GM23338 (cell line): Measurements from ENCODE around the gene FNDC3B. TPM values are rescaled to one million over a fixed set of nuclear protein-coding genes. Genes with fewer than 3 reads are reported as not detected.

Source experiments
- ATAC-seq: fragments of 200-7000 bp; cut with Tn5 transposase; 3 replicates; pipeline ENCODE4 v1.9.1; 2020
- DNase-seq: peaks from one replicate; pipeline ENCODE4 v3.0.0-alpha.2; 2015; ENCODE audit warnings: low spot score
- H2AFZ ChIP-seq: fragments of 200-600 bp; sonication (generic); 2 replicates; pipeline ENCODE4 v1.8.0; 2016; ENCODE audit warnings: antibody characterized with exemption, mild to moderate bottlenecking, moderate library complexity
- H3F3A ChIP-seq: fragments of 200-600 bp; sonication (generic); replicated peaks from 2 replicates; pipeline ENCODE4 v1.8.0; 2017; ENCODE audit warnings: antibody characterized with exemption, mixed run types, low read depth
- H3K27ac ChIP-seq: fragments of 200-600 bp; sonication (generic); 2 replicates; pipeline ENCODE4 v1.6.1; 2016; ENCODE audit warnings: low read depth
- H3K27me3 ChIP-seq: fragments of 200-600 bp; sonication (generic); 2 replicates; pipeline ENCODE4 v1.8.0; 2016; ENCODE audit warnings: mild to moderate bottlenecking, mixed run types, moderate library complexity; ENCODE audit not compliant: insufficient read depth
- H3K36me3 ChIP-seq: fragments of 200-600 bp; sonication (generic); 2 replicates; pipeline ENCODE4 v1.8.0; 2016; ENCODE audit warnings: mild to moderate bottlenecking; ENCODE audit not compliant: insufficient read depth
- H3K4me1 ChIP-seq: fragments of 200-600 bp; sonication (generic); 2 replicates; pipeline ENCODE4 v1.8.0; 2016; ENCODE audit warnings: mild to moderate bottlenecking, moderate library complexity; ENCODE audit not compliant: insufficient read depth
- H3K4me2 ChIP-seq: fragments of 200-600 bp; sonication (generic); 2 replicates; pipeline ENCODE4 v1.7.1; 2017; ENCODE audit warnings: mixed run types
- H3K4me3 ChIP-seq: fragments of 200-600 bp; sonication (generic); 2 replicates; pipeline ENCODE4 v1.6.1; 2016; ENCODE audit warnings: mixed run types
- H3K79me2 ChIP-seq: fragments of 200-600 bp; sonication (generic); replicated peaks from 2 replicates; pipeline ENCODE4 v1.8.0; 2017; ENCODE audit warnings: mild to moderate bottlenecking; ENCODE audit not compliant: insufficient read depth
- H3K9me2 ChIP-seq: fragments of 200-600 bp; sonication (generic); 2 replicates; pipeline ENCODE4 v1.8.0; 2017; ENCODE audit not compliant: insufficient read depth
- H4K20me1 ChIP-seq: fragments of 200-600 bp; sonication (generic); replicated peaks from 2 replicates; pipeline ENCODE4 v1.8.0; 2017; ENCODE audit warnings: mild to moderate bottlenecking; ENCODE audit not compliant: insufficient read depth
- H3K27ac Mint-ChIP-seq: 2 replicates; pipeline ENCODE4 v1.8.0; 2020; ENCODE audit warnings: inconsistent platforms, mild to moderate bottlenecking, moderate library complexity, mixed read lengths
- H3K27me3 Mint-ChIP-seq: 3 replicates; pipeline ENCODE4 v1.8.0; 2022; ENCODE audit warnings: low read depth, mild to moderate bottlenecking, moderate library complexity, mixed read lengths, inconsistent platforms; ENCODE audit not compliant: insufficient read depth, poor library complexity
- H3K36me3 Mint-ChIP-seq: 3 replicates; pipeline ENCODE4 v1.8.0; 2021; ENCODE audit warnings: low read depth, mild to moderate bottlenecking, inconsistent platforms, moderate library complexity, mixed read lengths
- H3K4me1 Mint-ChIP-seq: 3 replicates; pipeline ENCODE4 v1.8.0; 2020; ENCODE audit warnings: mild to moderate bottlenecking, inconsistent platforms, mixed read lengths
- H3K4me3 Mint-ChIP-seq: 3 replicates; pipeline ENCODE4 v1.8.0; 2021; ENCODE audit warnings: moderate library complexity, mild to moderate bottlenecking, inconsistent platforms, mixed read lengths
- H3K9me3 Mint-ChIP-seq: 3 replicates; pipeline ENCODE4 v1.8.0; 2020; ENCODE audit warnings: moderate library complexity, mild to moderate bottlenecking, inconsistent platforms, mixed read lengths
- EZH2phosphoT487 ChIP-seq: fragments of 200-600 bp; sonication (generic); IDR thresholded peaks from one replicate; pipeline ENCODE4 v1.8.1; 2018; ENCODE audit warnings: antibody characterized with exemption; ENCODE audit not compliant: unreplicated experiment
- polyA plus RNA-seq: library from polyadenylated mRNA; unstranded; fragments of >200 nt; fragmentation: Nextera tagmentation; extraction: Ambion mirVana; gene quantifications from 2 replicates; pipeline ENCODE4 v1.2.1, GENCODE V29; 2016
- total RNA-seq: library from RNA; depleted of rRNA; stranded (reverse); fragments of >200 nt; shearing (Covaris generic); gene quantifications from 2 replicates; pipeline ENCODE4 v1.2.3, GENCODE V29; 2014
- TF ChIP-seq, protein P1 (sequence below): IDR thresholded peaks from one replicate; pipeline ENCODE4 v1.6.1; 2018; ENCODE audit warnings: antibody characterized with exemption; ENCODE audit not compliant: unreplicated experiment
- TF ChIP-seq, protein P2 (sequence below): fragments of 250-450 bp; sonication (Bioruptor Pico); IDR thresholded peaks from 2 replicates; pipeline ENCODE4 v1.5.0; 2020; ENCODE audit warnings: mild to moderate bottlenecking, moderate library complexity

FNDC3B gene
- total and polyA plus RNA-seq, 2 experiments from 2014 or later: 19.1 to 55.4 TPM

DNA sequence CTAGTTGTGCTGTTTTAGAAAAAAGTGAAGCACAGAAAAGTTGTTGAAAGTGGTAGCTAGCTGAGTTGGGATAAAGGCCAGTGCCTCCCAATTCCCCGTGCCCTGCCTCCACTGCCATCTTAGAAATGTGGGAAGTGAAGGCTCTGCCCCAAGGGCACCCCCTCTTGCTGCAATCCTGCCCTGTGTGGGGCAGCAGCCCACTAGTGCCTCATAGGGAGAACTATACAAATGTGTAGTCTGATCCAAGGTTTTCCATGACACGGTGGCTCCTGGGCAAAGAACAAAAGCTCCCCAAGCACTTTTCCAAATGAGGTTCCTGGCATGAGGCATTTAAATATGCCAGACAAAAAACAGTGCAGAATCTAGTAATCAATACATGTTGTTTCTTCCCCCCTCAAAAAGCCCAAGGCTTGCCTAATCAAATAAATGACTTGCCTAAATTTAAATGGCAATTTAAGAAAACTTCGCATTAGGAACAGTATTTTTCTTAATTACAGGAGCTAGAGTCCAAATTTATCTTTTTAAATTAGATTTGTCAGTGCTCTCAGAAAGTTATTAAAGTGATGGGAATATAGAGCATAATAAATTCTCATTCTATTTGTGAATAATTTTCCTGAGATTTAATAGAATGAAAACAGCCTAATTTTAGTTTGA is 325.1 kb downstream of the FNDC3B start (continued):
- TF ChIP-seq, protein P1, sequence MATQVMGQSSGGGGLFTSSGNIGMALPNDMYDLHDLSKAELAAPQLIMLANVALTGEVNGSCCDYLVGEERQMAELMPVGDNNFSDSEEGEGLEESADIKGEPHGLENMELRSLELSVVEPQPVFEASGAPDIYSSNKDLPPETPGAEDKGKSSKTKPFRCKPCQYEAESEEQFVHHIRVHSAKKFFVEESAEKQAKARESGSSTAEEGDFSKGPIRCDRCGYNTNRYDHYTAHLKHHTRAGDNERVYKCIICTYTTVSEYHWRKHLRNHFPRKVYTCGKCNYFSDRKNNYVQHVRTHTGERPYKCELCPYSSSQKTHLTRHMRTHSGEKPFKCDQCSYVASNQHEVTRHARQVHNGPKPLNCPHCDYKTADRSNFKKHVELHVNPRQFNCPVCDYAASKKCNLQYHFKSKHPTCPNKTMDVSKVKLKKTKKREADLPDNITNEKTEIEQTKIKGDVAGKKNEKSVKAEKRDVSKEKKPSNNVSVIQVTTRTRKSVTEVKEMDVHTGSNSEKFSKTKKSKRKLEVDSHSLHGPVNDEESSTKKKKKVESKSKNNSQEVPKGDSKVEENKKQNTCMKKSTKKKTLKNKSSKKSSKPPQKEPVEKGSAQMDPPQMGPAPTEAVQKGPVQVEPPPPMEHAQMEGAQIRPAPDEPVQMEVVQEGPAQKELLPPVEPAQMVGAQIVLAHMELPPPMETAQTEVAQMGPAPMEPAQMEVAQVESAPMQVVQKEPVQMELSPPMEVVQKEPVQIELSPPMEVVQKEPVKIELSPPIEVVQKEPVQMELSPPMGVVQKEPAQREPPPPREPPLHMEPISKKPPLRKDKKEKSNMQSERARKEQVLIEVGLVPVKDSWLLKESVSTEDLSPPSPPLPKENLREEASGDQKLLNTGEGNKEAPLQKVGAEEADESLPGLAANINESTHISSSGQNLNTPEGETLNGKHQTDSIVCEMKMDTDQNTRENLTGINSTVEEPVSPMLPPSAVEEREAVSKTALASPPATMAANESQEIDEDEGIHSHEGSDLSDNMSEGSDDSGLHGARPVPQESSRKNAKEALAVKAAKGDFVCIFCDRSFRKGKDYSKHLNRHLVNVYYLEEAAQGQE: no peak

DNA sequence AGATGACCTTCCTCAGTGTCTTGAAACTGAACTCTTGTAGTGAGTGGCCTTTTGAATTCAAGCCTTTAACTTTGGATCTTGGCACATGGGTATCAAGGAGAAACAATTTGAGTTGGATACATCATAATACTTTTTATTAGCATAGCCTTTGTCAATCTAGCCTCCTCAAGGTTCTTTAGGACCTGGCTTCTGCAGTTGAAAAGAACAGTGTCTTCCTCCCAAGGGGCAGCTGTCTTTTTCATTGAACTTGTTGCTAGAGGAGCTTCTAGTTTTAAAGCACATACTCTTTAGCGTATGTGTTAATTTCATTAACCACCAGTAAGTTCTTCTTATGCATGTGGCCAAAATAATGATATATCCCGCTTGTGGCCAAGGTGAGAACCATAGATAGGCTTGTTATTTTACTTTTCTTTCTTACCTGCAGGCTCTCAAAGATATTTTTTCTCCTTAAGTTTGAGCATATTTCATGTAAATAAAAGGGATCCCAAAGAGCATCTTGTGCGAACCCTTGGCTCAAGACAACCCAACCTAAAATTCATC is 325.7 kb downstream of the FNDC3B start:
- peaks cover 25% of the 10 kb centered on the region for H3K36me3 Mint-ChIP-seq
- peaks cover 1% of the 10 kb centered on the region for H3K27me3 Mint-ChIP-seq
- H3K9me2 ChIP-seq: no peaks in the 10 kb centered on the region
- no peaks in the 10 kb centered on the region for H4K20me1 ChIP-seq
- H3K4me3 Mint-ChIP-seq: no peak overlapping the region
- H3K36me3 ChIP-seq: no peaks in the 10 kb centered on the region
- no peak overlapping the region for H3K27ac ChIP-seq
- DNase-seq (peak; percentile 5), ATAC-seq (peak; percentile 58)
- TF ChIP-seq, protein P2, sequence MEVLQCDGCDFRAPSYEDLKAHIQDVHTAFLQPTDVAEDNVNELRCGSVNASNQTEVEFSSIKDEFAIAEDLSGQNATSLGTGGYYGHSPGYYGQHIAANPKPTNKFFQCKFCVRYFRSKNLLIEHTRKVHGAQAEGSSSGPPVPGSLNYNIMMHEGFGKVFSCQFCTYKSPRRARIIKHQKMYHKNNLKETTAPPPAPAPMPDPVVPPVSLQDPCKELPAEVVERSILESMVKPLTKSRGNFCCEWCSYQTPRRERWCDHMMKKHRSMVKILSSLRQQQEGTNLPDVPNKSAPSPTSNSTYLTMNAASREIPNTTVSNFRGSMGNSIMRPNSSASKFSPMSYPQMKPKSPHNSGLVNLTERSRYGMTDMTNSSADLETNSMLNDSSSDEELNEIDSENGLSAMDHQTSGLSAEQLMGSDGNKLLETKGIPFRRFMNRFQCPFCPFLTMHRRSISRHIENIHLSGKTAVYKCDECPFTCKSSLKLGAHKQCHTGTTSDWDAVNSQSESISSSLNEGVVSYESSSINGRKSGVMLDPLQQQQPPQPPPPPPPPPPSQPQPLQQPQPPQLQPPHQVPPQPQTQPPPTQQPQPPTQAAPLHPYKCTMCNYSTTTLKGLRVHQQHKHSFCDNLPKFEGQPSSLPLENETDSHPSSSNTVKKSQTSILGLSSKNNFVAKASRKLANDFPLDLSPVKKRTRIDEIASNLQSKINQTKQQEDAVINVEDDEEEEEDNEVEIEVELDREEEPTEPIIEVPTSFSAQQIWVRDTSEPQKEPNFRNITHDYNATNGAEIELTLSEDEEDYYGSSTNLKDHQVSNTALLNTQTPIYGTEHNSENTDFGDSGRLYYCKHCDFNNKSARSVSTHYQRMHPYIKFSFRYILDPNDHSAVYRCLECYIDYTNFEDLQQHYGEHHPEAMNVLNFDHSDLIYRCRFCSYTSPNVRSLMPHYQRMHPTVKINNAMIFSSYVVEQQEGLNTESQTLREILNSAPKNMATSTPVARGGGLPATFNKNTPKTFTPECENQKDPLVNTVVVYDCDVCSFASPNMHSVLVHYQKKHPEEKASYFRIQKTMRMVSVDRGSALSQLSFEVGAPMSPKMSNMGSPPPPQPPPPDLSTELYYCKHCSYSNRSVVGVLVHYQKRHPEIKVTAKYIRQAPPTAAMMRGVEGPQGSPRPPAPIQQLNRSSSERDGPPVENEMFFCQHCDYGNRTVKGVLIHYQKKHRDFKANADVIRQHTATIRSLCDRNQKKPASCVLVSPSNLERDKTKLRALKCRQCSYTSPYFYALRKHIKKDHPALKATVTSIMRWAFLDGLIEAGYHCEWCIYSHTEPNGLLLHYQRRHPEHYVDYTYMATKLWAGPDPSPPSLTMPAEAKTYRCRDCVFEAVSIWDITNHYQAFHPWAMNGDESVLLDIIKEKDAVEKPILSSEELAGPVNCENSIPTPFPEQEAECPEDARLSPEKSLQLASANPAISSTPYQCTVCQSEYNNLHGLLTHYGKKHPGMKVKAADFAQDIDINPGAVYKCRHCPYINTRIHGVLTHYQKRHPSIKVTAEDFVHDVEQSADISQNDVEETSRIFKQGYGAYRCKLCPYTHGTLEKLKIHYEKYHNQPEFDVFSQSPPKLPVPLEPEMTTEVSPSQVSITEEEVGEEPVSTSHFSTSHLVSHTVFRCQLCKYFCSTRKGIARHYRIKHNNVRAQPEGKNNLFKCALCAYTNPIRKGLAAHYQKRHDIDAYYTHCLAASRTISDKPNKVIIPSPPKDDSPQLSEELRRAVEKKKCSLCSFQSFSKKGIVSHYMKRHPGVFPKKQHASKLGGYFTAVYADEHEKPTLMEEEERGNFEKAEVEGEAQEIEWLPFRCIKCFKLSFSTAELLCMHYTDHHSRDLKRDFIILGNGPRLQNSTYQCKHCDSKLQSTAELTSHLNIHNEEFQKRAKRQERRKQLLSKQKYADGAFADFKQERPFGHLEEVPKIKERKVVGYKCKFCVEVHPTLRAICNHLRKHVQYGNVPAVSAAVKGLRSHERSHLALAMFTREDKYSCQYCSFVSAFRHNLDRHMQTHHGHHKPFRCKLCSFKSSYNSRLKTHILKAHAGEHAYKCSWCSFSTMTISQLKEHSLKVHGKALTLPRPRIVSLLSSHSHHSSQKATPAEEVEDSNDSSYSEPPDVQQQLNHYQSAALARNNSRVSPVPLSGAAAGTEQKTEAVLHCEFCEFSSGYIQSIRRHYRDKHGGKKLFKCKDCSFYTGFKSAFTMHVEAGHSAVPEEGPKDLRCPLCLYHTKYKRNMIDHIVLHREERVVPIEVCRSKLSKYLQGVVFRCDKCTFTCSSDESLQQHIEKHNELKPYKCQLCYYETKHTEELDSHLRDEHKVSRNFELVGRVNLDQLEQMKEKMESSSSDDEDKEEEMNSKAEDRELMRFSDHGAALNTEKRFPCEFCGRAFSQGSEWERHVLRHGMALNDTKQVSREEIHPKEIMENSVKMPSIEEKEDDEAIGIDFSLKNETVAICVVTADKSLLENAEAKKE (CRISPR knock-in tag): peak; percentile 59; the same call in 1 of the 2 replicates
- TF ChIP-seq EZH2phosphoT487: no peak
- no peaks in the 10 kb centered on the region for H3K9me3 Mint-ChIP-seq
- peaks cover 16% of the 10 kb centered on the region; the same call in 1 of the 2 replicates for H3K4me1 ChIP-seq
- no peaks in the 10 kb centered on the region for H3K79me2 ChIP-seq
- H3K27ac Mint-ChIP-seq: no peak overlapping the region; the same call in 1 of the 2 replicates
- no peak overlapping the region for H3K4me3 ChIP-seq
- peaks cover 33% of the 10 kb centered on the region for H3K4me1 Mint-ChIP-seq
- no peaks in the 10 kb centered on the region for H3F3A ChIP-seq
- peak overlapping the region; percentile 7 for H3K4me2 ChIP-seq
- H3K27me3 ChIP-seq: no peaks in the 10 kb centered on the region
- no peak overlapping the region for H2AFZ ChIP-seq
